ENCODE data around the gene OTUB2.

Gene OTUB2

GRCh38 chr14:93997082-93997481 lies 29.1 kb upstream of the OTUB2 start, which contains the start of gene CCDC197:
Gene CCDC197 (plus strand): TSS chr14:93997301. CDS start chr14:93998132, 831 bp downstream.
- DNase-seq = no peak

GRCh38 chr14:93997916-93998870 lies 27.9 kb upstream of the OTUB2 start:
- DNase-seq = no peak

GRCh38 chr14:93998871-93999403 lies 27.2 kb upstream of the OTUB2 start:
- no peak for DNase-seq

- no peak for DNase-seq
Observed at GRCh38 chr14:93999573-93999972, 26.6 kb upstream of the OTUB2 start.

- no peak for DNase-seq
Observed at GRCh38 chr14:94000267-94000666, 25.9 kb upstream of the OTUB2 start.

GRCh38 chr14:94001016-94001415 lies 25.1 kb upstream of the OTUB2 start:
- no peak for DNase-seq

GRCh38 chr14:94001501-94002396 lies 24.4 kb upstream of the OTUB2 start:
- DNase-seq = peak; percentile 50 to 66

GRCh38 chr14:94003397-94003796 lies 22.7 kb upstream of the OTUB2 start:
- no peak for DNase-seq

GRCh38 chr14:94004015-94004414 lies 22.1 kb upstream of the OTUB2 start:
- no peak for DNase-seq

- DNase-seq = no peak
Observed at GRCh38 chr14:94005324-94006073, 20.6 kb upstream of the OTUB2 start.

- DNase-seq = no peak
Observed at GRCh38 chr14:94008234-94008633, 17.9 kb upstream of the OTUB2 start.

GRCh38 chr14:94009767-94010166 lies 16.4 kb upstream of the OTUB2 start:
- peak in 1 of 2 experiments; percentile 8 for DNase-seq

GRCh38 chr14:94010625-94011024 lies 15.5 kb upstream of the OTUB2 start:
- no peak for DNase-seq

- no peak for DNase-seq
Observed at GRCh38 chr14:94011795-94012194, 14.3 kb upstream of the OTUB2 start.

- no peak for DNase-seq
Observed at GRCh38 chr14:94014382-94014781, 11.8 kb upstream of the OTUB2 start.

GRCh38 chr14:94015223-94015622 lies 10.9 kb upstream of the OTUB2 start:
- no peak for DNase-seq

- no peak for DNase-seq
Observed at GRCh38 chr14:94016446-94016976, 9.6 kb upstream of the OTUB2 start.

- DNase-seq = no peak
Observed at GRCh38 chr14:94018308-94018707, 7.8 kb upstream of the OTUB2 start.

- no peak for DNase-seq
Observed at GRCh38 chr14:94019329-94019728, 6.8 kb upstream of the OTUB2 start.

GRCh38 chr14:94020267-94020666 lies 5.9 kb upstream of the OTUB2 start:
- DNase-seq = no peak

GRCh38 chr14:94021001-94021400 lies 5.1 kb upstream of the OTUB2 start:
- DNase-seq = no peak
